GM06990 (cell line): ENCODE results near the gene SOX13.

Experiments used
- DNase-seq: peaks from one replicate; pipeline ENCODE4 v3.0.0-alpha.2; 2011; ENCODE audit not compliant: insufficient read length; ENCODE audit errors: extremely low read depth
- H3K27me3 ChIP-seq: replicated peaks from 2 replicates; pipeline ENCODE4 v1.6.0; 2011; ENCODE audit warnings: low read length; ENCODE audit not compliant: control insufficient read depth, insufficient read depth
- H3K36me3 ChIP-seq: 2 replicates; pipeline ENCODE4 v1.5.1; 2011; ENCODE audit warnings: low read length; ENCODE audit not compliant: control insufficient read depth, insufficient read depth
- H3K4me3 ChIP-seq: replicated peaks from 2 replicates; pipeline ENCODE4 v1.5.1; 2011; ENCODE audit warnings: low read depth, mild to moderate bottlenecking, control low read depth, low read length
- CTCF ChIP-seq: IDR thresholded peaks from 2 replicates; pipeline ENCODE4 v1.5.1; 2011; ENCODE audit warnings: low read length, control low read depth, mild to moderate bottlenecking, inconsistent platforms; ENCODE audit not compliant: insufficient read depth, poor library complexity, severe bottlenecking

Gene SOX13

GRCh38 chr1:204072931-204073836, at the start of gene SOX13:
TSS of gene SOX13 (plus strand) at chr1:204073115. CDS start at chr1:204112916, 39,801 bp downstream.
- DNase-seq: peak; percentile 6
- peaks cover 2% of the 10 kb centered on the region for H3K27me3 ChIP-seq
- peak within 1 kb of the TSS; percentile 10 for H3K4me3 ChIP-seq
- TF ChIP-seq CTCF: no peak
- no peaks in the 10 kb centered on the region for H3K36me3 ChIP-seq

- no peaks in the 10 kb centered on the region for H3K36me3 ChIP-seq
- DNase-seq: no peak
- H3K4me3 ChIP-seq: no peak overlapping the region
- TF ChIP-seq CTCF: no peak
- H3K27me3 ChIP-seq: no peaks in the 10 kb centered on the region; the same call in none of the 2 replicates
These were observed 46.8 kb upstream of the SOX13 start for GRCh38 chr1:204025917-204026707.

GRCh38 chr1:204027446-204027845, 45.5 kb upstream of the SOX13 start:
- no peaks in the 10 kb centered on the region for H3K36me3 ChIP-seq
- no peak for DNase-seq
- no peaks in the 10 kb centered on the region; the same call in none of the 2 replicates for H3K27me3 ChIP-seq
- no peak overlapping the region for H3K4me3 ChIP-seq
- no peak for TF ChIP-seq CTCF

- DNase-seq: no peak
- H3K36me3 ChIP-seq: no peaks in the 10 kb centered on the region
- TF ChIP-seq CTCF: no peak
- no peak overlapping the region for H3K4me3 ChIP-seq
- H3K27me3 ChIP-seq: peaks cover 1% of the 10 kb centered on the region
These were observed 43.9 kb upstream of the SOX13 start for GRCh38 chr1:204029016-204029415.

DNA sequence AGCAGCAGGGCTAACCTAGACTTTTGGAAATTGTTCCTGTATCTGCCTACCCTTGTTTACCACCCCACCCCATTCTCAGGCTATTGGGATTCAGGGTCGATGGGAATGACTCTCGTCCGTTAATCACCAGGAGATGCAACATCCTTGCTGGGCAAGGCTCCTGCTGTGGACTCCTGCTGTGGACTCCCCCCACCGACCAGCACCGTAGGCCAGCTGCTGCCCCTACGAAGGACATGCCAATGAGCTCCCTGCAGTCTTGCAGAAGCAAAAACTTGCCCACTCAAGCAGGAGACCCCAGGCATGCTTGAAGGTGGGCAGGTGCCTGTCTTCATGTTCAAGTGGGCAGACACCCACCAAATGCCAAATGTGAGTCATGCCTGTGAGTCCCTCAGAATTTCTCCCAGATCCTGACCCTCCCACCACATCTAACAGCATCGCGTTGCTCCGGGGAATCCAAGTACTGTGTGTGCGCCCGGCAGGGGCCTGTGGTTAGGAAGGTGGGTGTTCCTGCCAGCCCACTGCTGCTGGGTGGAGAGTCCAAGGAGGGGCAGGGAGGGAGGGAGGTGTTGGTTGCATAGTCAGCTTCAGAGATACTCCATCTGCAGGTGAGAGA, 41.7 kb upstream of the SOX13 start:
- DNase-seq: no peak
- TF ChIP-seq CTCF: no peak
- H3K4me3 ChIP-seq: no peak overlapping the region
- H3K36me3 ChIP-seq: no peaks in the 10 kb centered on the region
- H3K27me3 ChIP-seq: peaks cover 1% of the 10 kb centered on the region
